Natural killer cell (primary cell): ENCODE results near the gene COL20A1. TPM values are rescaled to one million over a fixed set of nuclear protein-coding genes. Genes with fewer than 3 reads are reported as not detected.

Source experiments
- ATAC-seq, 3 donors: fragments of 150-1000 bp in 2 of 3; fragments of 200-7000 bp in 1 of 3; cut with Tn5 transposase; 1 replicate in 1 of 3; 2 replicates in 2 of 3; pipeline ENCODE4 v1.10.0; 2021; ENCODE audit warnings: mild to moderate bottlenecking in 2 of 3, moderate library complexity in 2 of 3
- DNase-seq, 2 donors: peaks; one replicate each; pipeline versions ENCODE4 v3.0.0 to v3.0.0-alpha.2; 2013 to 2021; ENCODE audit warnings: mixed read lengths in 1 of 2
- H3K27ac ChIP-seq: one replicate; pipeline ENCODE4 v1.5.1; 2013; ENCODE audit warnings: mild to moderate bottlenecking, low read length
- H3K27me3 ChIP-seq: one replicate; pipeline ENCODE4 v1.6.1; 2013; ENCODE audit warnings: low read length; ENCODE audit not compliant: control insufficient read depth, insufficient read depth
- H3K36me3 ChIP-seq: one replicate; pipeline ENCODE4 v1.6.1; 2013; ENCODE audit warnings: low read length; ENCODE audit not compliant: control insufficient read depth, insufficient read depth
- H3K4me1 ChIP-seq: one replicate; pipeline ENCODE4 v1.6.1; 2013; ENCODE audit warnings: low read length; ENCODE audit not compliant: control insufficient read depth, insufficient read depth
- H3K4me3 ChIP-seq: one replicate; pipeline ENCODE4 v1.5.1; 2013; ENCODE audit warnings: low read length
- H3K9me3 ChIP-seq: one replicate; pipeline ENCODE4 v1.6.1; 2013; ENCODE audit warnings: low read length; ENCODE audit not compliant: control insufficient read depth, insufficient read depth
- H3K27ac Mint-ChIP-seq, 2 donors: one replicate each; pipeline ENCODE4 v1.8.0; 2022; ENCODE audit warnings: mild to moderate bottlenecking in 2 of 2, mixed read lengths in 2 of 2, moderate library complexity in 1 of 2
- H3K27me3 Mint-ChIP-seq, 2 donors: one replicate each; pipeline ENCODE4 v1.8.0; 2022; ENCODE audit warnings: low read depth in 2 of 2, mixed read lengths in 2 of 2
- H3K36me3 Mint-ChIP-seq: one replicate; pipeline ENCODE4 v1.8.0; 2022; ENCODE audit warnings: mixed read lengths
- H3K4me1 Mint-ChIP-seq, 2 donors: one replicate each; pipeline ENCODE4 v1.8.0; 2022; ENCODE audit warnings: mixed read lengths in 2 of 2
- H3K4me3 Mint-ChIP-seq: one replicate; pipeline ENCODE4 v1.8.0; 2022; ENCODE audit warnings: mild to moderate bottlenecking, moderate library complexity, mixed read lengths
- H3K9me3 Mint-ChIP-seq, 2 donors: one replicate each; pipeline ENCODE4 v1.8.0; 2022; ENCODE audit warnings: mixed read lengths in 2 of 2
- CTCF ChIP-seq: fragments of 200-600 bp; IDR thresholded peaks from one replicate; pipeline ENCODE4 v1.8.0; 2022; ENCODE audit warnings: antibody characterized with exemption
- WGBS: methylation state at CpG from one replicate; pipeline ENCODE4 v1.1.7; 2013; ENCODE audit warnings: missing lambda C conversion rate; ENCODE audit not compliant: insufficient coverage; 5-methylcytosine and 5-hydroxymethylcytosine counted together
- intact Hi-C: fragments of 100-400 bp; cut with micrococcal nuclease; formaldehyde crosslinking; loops from one replicate; pipeline ENCODE4 v1.14.2; 2022
- total RNA-seq, 4 donors: library from RNA; stranded (reverse); fragments of 120-200 nt in 1 of 4; gene quantifications; one replicate each; pipeline versions ENCODE4 v1.2.3 to v1.2.4, GENCODE V29; 2013 to 2022

Gene COL20A1
- total RNA-seq, 3 donors from 2014 or later (not counting 1 experiment from before 2014, with no cell fraction given) = 0.12 to 0.33 TPM; not detected in 1

DNA sequence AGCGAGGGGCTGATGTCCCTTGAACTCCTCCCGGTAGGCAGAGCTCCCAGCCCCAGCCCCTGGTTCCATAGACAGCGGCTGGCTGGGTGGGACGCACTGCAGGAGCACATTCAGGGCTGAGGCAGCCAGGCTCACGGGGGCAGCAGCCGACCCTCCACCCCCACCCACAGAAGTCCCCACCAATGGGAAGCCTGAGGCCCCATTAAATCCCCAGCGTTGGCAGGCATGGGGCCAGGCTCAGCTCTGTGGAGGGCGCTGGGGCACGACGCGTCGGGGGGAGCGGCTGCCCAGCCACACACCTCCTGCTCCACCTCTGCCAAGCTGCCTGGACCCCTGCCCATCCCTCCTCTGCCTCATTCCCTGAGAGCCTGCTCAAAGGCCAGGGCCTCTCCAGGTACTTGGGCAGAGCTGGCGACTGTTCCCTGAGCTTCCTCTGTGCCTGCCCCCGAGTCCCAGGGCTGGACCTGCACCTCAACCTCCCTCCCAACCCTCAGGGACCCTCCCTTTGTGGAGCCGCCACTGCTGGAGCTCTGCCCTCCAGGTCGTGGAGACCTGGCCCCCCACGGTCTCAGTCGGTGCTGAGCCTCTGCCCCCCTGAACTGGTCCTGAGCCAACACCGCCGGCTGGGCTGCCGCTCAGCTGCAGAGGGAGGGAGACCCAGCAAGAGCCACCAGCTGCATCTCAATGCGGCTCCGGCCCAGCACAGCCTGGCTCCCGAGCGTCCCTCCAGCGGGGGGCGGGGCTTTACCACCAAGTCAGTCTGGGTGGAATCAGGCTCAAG lies 59.0 kb downstream of the COL20A1 start:
- H3K36me3 ChIP-seq = no peaks in the 10 kb centered on the region
- H3K4me1 ChIP-seq = no peaks in the 10 kb centered on the region
- Mint-ChIP-seq H3K27me3 (peaks cover 0 to 2% of the 10 kb centered on the region in 2 donors), H3K9me3 (peaks cover 0 to 3% of the 10 kb centered on the region in 2 donors), H3K36me3 (no peaks in the 10 kb centered on the region), H3K4me3 (no peak overlapping the region), H3K4me1 (no peaks in the 10 kb centered on the region), H3K27ac (no peak overlapping the region)
- H3K9me3 ChIP-seq = no peaks in the 10 kb centered on the region
- no peak for TF ChIP-seq CTCF
- intact Hi-C loops = no loop called here
- ATAC-seq (no peak), DNase-seq (no peak)
- H3K4me3 ChIP-seq = no peak overlapping the region
- WGBS = 53% methylated on average over 28 of the region's 28 CpGs
- H3K27ac ChIP-seq = no peak overlapping the region
- no peaks in the 10 kb centered on the region for H3K27me3 ChIP-seq

- H3K36me3 Mint-ChIP-seq = no peaks in the 10 kb centered on the region
- no peak for DNase-seq
- H3K4me1 ChIP-seq = no peaks in the 10 kb centered on the region
- H3K27ac ChIP-seq = no peak overlapping the region
- H3K4me3 Mint-ChIP-seq = no peak overlapping the region
- H3K27me3 ChIP-seq = no peaks in the 10 kb centered on the region
- no peaks in the 10 kb centered on the region for H3K9me3 ChIP-seq
- no peaks in the 10 kb centered on the region for H3K36me3 ChIP-seq
- peaks cover 0 to 2% of the 10 kb centered on the region in 2 donors for H3K27me3 Mint-ChIP-seq
- intact Hi-C loops = no loop called here
- H3K9me3 Mint-ChIP-seq = peaks cover 0 to 3% of the 10 kb centered on the region in 2 donors
- 62% methylated on average over 12 of the region's 12 CpGs for WGBS
- no peaks in the 10 kb centered on the region for H3K4me1 Mint-ChIP-seq
- ATAC-seq = no peak
- no peak overlapping the region for H3K27ac Mint-ChIP-seq
- no peak overlapping the region for H3K4me3 ChIP-seq
- TF ChIP-seq CTCF = no peak
These were observed 59.8 kb downstream of the COL20A1 start for GRCh38 chr20:63352811-63353221.

DNA sequence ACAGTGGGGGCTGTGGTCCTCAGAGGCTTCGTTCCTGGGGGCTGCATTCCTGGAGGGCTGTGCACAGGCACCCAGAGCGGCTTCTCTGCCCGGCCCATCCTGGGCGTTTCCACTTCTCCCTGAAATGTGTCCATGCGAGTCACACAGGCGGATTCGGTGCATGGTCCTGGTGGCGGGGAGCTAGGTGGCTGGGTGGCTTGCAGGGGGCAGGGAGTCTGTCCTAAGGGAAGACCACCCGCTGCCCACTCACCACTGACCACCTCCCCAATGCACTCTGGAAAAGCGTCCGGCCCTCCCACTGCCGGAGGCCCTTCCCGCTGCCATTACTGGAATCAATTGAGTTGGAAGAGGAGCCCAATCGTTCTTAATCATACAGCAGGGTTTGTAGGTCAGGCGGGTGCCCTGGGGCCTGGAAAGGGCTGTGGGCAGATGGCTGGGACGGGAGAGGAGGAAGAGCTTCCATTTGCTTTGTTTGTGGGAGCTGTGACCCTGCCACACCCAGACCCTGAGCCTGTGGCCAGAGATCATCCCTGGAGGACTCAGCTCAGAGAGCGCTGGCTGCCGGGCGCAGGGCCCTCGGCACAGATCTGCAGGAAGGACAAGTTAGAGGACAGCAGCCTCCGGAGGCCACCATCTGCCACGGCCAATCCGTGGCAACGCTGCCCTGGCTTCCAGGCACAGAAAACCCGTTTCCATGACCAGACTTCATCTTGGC lies 61.8 kb downstream of the COL20A1 start:
- no peak overlapping the region for H3K27ac Mint-ChIP-seq
- no peaks in the 10 kb centered on the region for H3K9me3 ChIP-seq
- no peaks in the 10 kb centered on the region for H3K4me1 Mint-ChIP-seq
- H3K27ac ChIP-seq = no peak overlapping the region
- no peak overlapping the region for H3K4me3 Mint-ChIP-seq
- peaks cover under 1% of the 10 kb centered on the region for H3K27me3 ChIP-seq
- TF ChIP-seq CTCF = no peak
- ATAC-seq = no peak
- intact Hi-C loops = no loop called here
- no peaks in the 10 kb centered on the region for H3K4me1 ChIP-seq
- H3K36me3 ChIP-seq = no peaks in the 10 kb centered on the region
- peaks cover 0 to 3% of the 10 kb centered on the region in 2 donors for H3K9me3 Mint-ChIP-seq
- DNase-seq = no peak
- no peaks in the 10 kb centered on the region for H3K36me3 Mint-ChIP-seq
- no peak overlapping the region for H3K4me3 ChIP-seq
- H3K27me3 Mint-ChIP-seq = peaks cover 0 to 2% of the 10 kb centered on the region in 2 donors
- WGBS = 88% methylated on average over 23 of the region's 25 CpGs
